ENCODE results near the gene ASB10. TPM values are rescaled to one million over a fixed set of nuclear protein-coding genes. Genes with fewer than 3 reads are reported as not detected.

The ASB10 gene
- total RNA-seq, 1 experiment from 2014 or later: not detected

GRCh38 chr7:151128144-151128543, 58.9 kb downstream of the ASB10 start (continued):
- no peak for TF ChIP-seq CTCF (IDR thresholded peaks at IDR 0.05)
- TF ChIP-seq SMAD4 (CRISPR knock-in tag; IDR thresholded peaks at IDR 0.05): no peak
- TF ChIP-seq SOX15 (CRISPR knock-in tag; IDR thresholded peaks at IDR 0.05): no peak
- TF ChIP-seq PRRX2 (CRISPR knock-in tag; IDR thresholded peaks at IDR 0.05): no peak
- TF ChIP-seq CBFB (CRISPR knock-in tag; IDR thresholded peaks at IDR 0.05; ENCODE audit: low read depth): no peak
- no peak for TF ChIP-seq FOXJ3 (CRISPR knock-in tag; IDR thresholded peaks at IDR 0.05; ENCODE audit: borderline replicate concordance)
- no peak for TF ChIP-seq ATF6 (CRISPR knock-in tag; IDR thresholded peaks at IDR 0.05)
- TF ChIP-seq ZSCAN18 (CRISPR knock-in tag; IDR thresholded peaks at IDR 0.05): no peak
- no peak for TF ChIP-seq JUN (CRISPR knock-in tag; IDR thresholded peaks at IDR 0.05)
- TF ChIP-seq E2F5 (CRISPR knock-in tag; IDR thresholded peaks at IDR 0.05): no peak
- no peak for TF ChIP-seq IRF1 (CRISPR knock-in tag; IDR thresholded peaks at IDR 0.05)
- no peak for TF ChIP-seq CREB1 (CRISPR knock-in tag; IDR thresholded peaks at IDR 0.05)

GRCh38 chr7:151126491-151127137, 60.4 kb downstream of the ASB10 start:
- Mint-ChIP-seq H3K27me3 (ENCODE audit: low read depth) (peaks cover 5% of the 10 kb centered on the region; the same call in 1 of the 2 replicates), H3K9me3 (no peaks in the 10 kb centered on the region), H3K36me3 (peaks cover 18% of the 10 kb centered on the region), H3K4me1 (peaks cover 31% of the 10 kb centered on the region), H3K4me3 (peak overlapping the region; percentile 83), H3K27ac (no peak overlapping the region)
- ChIA-PET POLR2A (interaction anchor here (1.7 kb wide), 1 partner anchor 101 kb away, joined by 7 read pairs; the partner anchor contains the start of gene ABCF2), CTCF (interaction anchor here (0.6 to 4.2 kb wide), 7 partner anchors 11 to 101 kb away, joined by 3 to 65 read pairs (median 6); partner anchors contain the start of gene ABCF2)
- DNase-seq (ENCODE audit: low spot score): no peak
- no peak for ATAC-seq
- no peak for TF ChIP-seq AR (CRISPR knock-in tag; IDR thresholded peaks at IDR 0.05)
- no peak for TF ChIP-seq PREB (CRISPR knock-in tag; IDR thresholded peaks at IDR 0.05; ENCODE audit: borderline replicate concordance)
- no peak for TF ChIP-seq EMX1 (CRISPR knock-in tag; IDR thresholded peaks at IDR 0.05)
- TF ChIP-seq USF1 (CRISPR knock-in tag; IDR thresholded peaks at IDR 0.05): no peak
- no peak for TF ChIP-seq JUN (CRISPR knock-in tag; IDR thresholded peaks at IDR 0.05)
- no peak for TF ChIP-seq CDX4 (CRISPR knock-in tag; IDR thresholded peaks at IDR 0.05; ENCODE audit: borderline replicate concordance)
- TF ChIP-seq TP53 (CRISPR knock-in tag; IDR thresholded peaks at IDR 0.05): no peak
